OCI-LY1 (cell line): ENCODE results near the gene BMPR1B.

Experiments used
- EZH2 ChIP-seq: fragments of 200-600 bp; sonication (generic), shearing (Covaris generic); IDR thresholded peaks from 2 replicates; pipeline ENCODE4 v1.8.0; 2017; ENCODE audit warnings: borderline replicate concordance, mixed run types, mild to moderate bottlenecking, antibody characterized with exemption, low read length, moderate library complexity, mixed read lengths
- TF ChIP-seq, protein P1 (sequence below): fragments of 200-600 bp; sonication (generic), shearing (Covaris generic); IDR thresholded peaks from 2 replicates; pipeline ENCODE4 v1.5.1; 2017; ENCODE audit warnings: mild to moderate bottlenecking, antibody characterized with exemption, low read length, moderate library complexity, mixed read lengths

DNA sequence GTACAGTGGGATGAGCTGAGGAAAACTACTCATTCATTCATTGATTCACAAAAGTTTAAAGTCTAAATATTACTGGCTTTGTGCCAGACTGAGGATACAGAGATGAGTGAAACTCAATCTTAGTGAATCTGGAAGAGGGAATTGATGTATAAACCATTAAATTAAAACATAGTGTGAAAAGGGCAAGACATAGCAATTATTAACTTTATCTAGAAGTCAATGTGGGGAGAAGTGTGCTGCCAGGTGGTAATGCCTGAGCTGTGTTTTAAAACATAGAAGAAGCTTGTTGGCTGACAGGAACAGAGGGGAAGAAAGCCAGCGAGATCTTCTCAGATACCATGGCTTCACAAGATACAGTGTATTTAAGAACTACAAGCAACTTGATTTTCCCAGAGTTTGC, 153.4 kb downstream of the BMPR1B start:
- TF ChIP-seq, protein P1, sequence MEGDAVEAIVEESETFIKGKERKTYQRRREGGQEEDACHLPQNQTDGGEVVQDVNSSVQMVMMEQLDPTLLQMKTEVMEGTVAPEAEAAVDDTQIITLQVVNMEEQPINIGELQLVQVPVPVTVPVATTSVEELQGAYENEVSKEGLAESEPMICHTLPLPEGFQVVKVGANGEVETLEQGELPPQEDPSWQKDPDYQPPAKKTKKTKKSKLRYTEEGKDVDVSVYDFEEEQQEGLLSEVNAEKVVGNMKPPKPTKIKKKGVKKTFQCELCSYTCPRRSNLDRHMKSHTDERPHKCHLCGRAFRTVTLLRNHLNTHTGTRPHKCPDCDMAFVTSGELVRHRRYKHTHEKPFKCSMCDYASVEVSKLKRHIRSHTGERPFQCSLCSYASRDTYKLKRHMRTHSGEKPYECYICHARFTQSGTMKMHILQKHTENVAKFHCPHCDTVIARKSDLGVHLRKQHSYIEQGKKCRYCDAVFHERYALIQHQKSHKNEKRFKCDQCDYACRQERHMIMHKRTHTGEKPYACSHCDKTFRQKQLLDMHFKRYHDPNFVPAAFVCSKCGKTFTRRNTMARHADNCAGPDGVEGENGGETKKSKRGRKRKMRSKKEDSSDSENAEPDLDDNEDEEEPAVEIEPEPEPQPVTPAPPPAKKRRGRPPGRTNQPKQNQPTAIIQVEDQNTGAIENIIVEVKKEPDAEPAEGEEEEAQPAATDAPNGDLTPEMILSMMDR: no peak
- TF ChIP-seq EZH2: no peak
